Osteoblast (primary cell): ENCODE measurements around the gene CDKN1B. TPM values are rescaled to one million over a fixed set of nuclear protein-coding genes. Genes with fewer than 3 reads are reported as not detected.

Source experiments
- DNase-seq: peaks from one replicate; pipeline ENCODE4 v3.0.0; 2011; ENCODE audit warnings: low spot score, mixed read lengths; ENCODE audit not compliant: insufficient read length; ENCODE audit errors: missing footprints
- H2AFZ ChIP-seq: 2 replicates; pipeline ENCODE4 v1.6.0; 2011; ENCODE audit warnings: mild to moderate bottlenecking, low read length
- H3K27ac ChIP-seq: 2 replicates; pipeline ENCODE4 v1.5.1; 2011; ENCODE audit warnings: mild to moderate bottlenecking, low read depth, low read length, moderate library complexity
- H3K27me3 ChIP-seq: 2 replicates; pipeline ENCODE4 v1.6.0; 2012; ENCODE audit warnings: mild to moderate bottlenecking, control low read depth, inconsistent platforms, low read length, moderate library complexity; ENCODE audit not compliant: insufficient read depth
- H3K36me3 ChIP-seq: 2 replicates; pipeline ENCODE4 v1.5.1; 2011; ENCODE audit warnings: mild to moderate bottlenecking, low read length, control low read depth, moderate library complexity; ENCODE audit not compliant: insufficient read depth
- H3K4me1 ChIP-seq: 2 replicates; pipeline ENCODE4 v1.5.1; 2011; ENCODE audit warnings: mild to moderate bottlenecking, low read length, control low read depth, moderate library complexity; ENCODE audit not compliant: insufficient read depth
- H3K4me2 ChIP-seq: 2 replicates; pipeline ENCODE4 v1.6.0; 2011; ENCODE audit warnings: mild to moderate bottlenecking, low read length; ENCODE audit not compliant: insufficient read depth
- H3K4me3 ChIP-seq: fragments of 200-600 bp; sonication (generic); 3 replicates; pipeline ENCODE4 v1.5.1; 2012; ENCODE audit warnings: mild to moderate bottlenecking, low read length, inconsistent platforms; ENCODE audit not compliant: insufficient read depth
- H3K79me2 ChIP-seq: 2 replicates; pipeline ENCODE4 v1.6.0; 2012; ENCODE audit warnings: mild to moderate bottlenecking, low read length, control low read depth, inconsistent platforms; ENCODE audit not compliant: insufficient read depth
- H3K9me3 ChIP-seq: 2 replicates; pipeline ENCODE4 v1.5.1; 2011; ENCODE audit warnings: low read depth, low read length, control low read depth
- H4K20me1 ChIP-seq: 2 replicates; pipeline ENCODE4 v1.6.0; 2012; ENCODE audit warnings: mild to moderate bottlenecking, low read length, control low read depth; ENCODE audit not compliant: insufficient read depth
- total RNA-seq: library from RNA; depleted of rRNA; stranded (reverse); fragments of >200 nt; gene quantifications from 2 replicates; pipeline ENCODE4 v1.2.3, GENCODE V29; 2012
- TF ChIP-seq, protein P1 (sequence below): IDR thresholded peaks from 2 replicates; pipeline ENCODE4 v1.5.1; 2011; ENCODE audit warnings: mild to moderate bottlenecking, low read depth, low read length, moderate library complexity; ENCODE audit errors: extremely low read depth

CDKN1B gene
- total RNA-seq, 1 donor, result 52.8 TPM

- no peak for DNase-seq
- Histone ChIP-seq H3K4me2 (no peak overlapping the region), H3K4me3 (no peak overlapping the region), H3K36me3 (no peaks in the 10 kb centered on the region), H3K4me1 (peaks cover 13% of the 10 kb centered on the region), H3K79me2 (no peaks in the 10 kb centered on the region), H3K27ac (no peak overlapping the region), H3K9me3 (no peaks in the 10 kb centered on the region), H4K20me1 (no peaks in the 10 kb centered on the region), H3K27me3 (no peaks in the 10 kb centered on the region), H2AFZ (no peak overlapping the region)
- TF ChIP-seq, protein P1, sequence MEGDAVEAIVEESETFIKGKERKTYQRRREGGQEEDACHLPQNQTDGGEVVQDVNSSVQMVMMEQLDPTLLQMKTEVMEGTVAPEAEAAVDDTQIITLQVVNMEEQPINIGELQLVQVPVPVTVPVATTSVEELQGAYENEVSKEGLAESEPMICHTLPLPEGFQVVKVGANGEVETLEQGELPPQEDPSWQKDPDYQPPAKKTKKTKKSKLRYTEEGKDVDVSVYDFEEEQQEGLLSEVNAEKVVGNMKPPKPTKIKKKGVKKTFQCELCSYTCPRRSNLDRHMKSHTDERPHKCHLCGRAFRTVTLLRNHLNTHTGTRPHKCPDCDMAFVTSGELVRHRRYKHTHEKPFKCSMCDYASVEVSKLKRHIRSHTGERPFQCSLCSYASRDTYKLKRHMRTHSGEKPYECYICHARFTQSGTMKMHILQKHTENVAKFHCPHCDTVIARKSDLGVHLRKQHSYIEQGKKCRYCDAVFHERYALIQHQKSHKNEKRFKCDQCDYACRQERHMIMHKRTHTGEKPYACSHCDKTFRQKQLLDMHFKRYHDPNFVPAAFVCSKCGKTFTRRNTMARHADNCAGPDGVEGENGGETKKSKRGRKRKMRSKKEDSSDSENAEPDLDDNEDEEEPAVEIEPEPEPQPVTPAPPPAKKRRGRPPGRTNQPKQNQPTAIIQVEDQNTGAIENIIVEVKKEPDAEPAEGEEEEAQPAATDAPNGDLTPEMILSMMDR, result no peak
These were observed 34.0 kb upstream of the CDKN1B start for GRCh38 chr12:12683136-12683697.

DNA sequence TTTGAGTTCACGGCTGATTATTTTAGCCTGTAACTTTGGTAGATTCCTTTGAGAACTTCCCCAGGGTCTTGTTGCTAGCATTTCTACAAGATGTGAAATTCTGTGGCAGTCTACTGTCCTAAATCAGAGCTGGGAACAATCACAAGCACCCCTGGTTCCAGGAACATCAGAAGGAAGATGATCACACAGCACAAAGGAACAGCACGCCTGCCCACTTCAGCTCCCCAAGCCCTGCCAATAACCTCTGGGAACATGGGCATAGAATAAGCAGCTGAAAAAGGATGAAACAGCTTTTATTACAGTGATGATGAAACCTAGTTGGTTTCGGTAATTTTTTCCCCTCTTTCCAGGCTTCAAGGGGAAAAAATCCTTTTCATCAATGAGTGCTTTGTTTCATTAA is 33.4 kb upstream of the CDKN1B start:
- Histone ChIP-seq H3K27me3 (no peaks in the 10 kb centered on the region), H4K20me1 (no peaks in the 10 kb centered on the region), H3K4me1 (peaks cover 13% of the 10 kb centered on the region), H3K4me2 (no peak overlapping the region), H3K4me3 (no peak overlapping the region), H3K79me2 (no peaks in the 10 kb centered on the region), H3K9me3 (no peaks in the 10 kb centered on the region), H2AFZ (no peak overlapping the region), H3K36me3 (no peaks in the 10 kb centered on the region), H3K27ac (no peak overlapping the region)
- TF ChIP-seq, protein P1, result no peak
- DNase-seq, result no peak

- Histone ChIP-seq H3K4me1 (peaks cover 13% of the 10 kb centered on the region), H3K27me3 (no peaks in the 10 kb centered on the region), H2AFZ (no peak overlapping the region), H3K79me2 (no peaks in the 10 kb centered on the region), H4K20me1 (no peaks in the 10 kb centered on the region), H3K4me2 (no peak overlapping the region), H3K9me3 (no peaks in the 10 kb centered on the region), H3K27ac (no peak overlapping the region), H3K4me3 (no peak overlapping the region), H3K36me3 (no peaks in the 10 kb centered on the region)
- TF ChIP-seq, protein P1, result no peak
- DNase-seq, result peak; percentile 38
These were observed 32.6 kb upstream of the CDKN1B start for GRCh38 chr12:12684375-12685106.

GRCh38 chr12:12685305-12685704 is 31.9 kb upstream of the CDKN1B start:
- no peak overlapping the region for H2AFZ ChIP-seq
- TF ChIP-seq, protein P1, result no peak
- DNase-seq, result no peak

More at GRCh38 chr12:12685305-12685704, 31.9 kb upstream of the CDKN1B start:
- H3K4me2 ChIP-seq, result no peak overlapping the region
- no peaks in the 10 kb centered on the region for H3K36me3 ChIP-seq
- no peaks in the 10 kb centered on the region for H3K9me3 ChIP-seq
- H3K4me3 ChIP-seq, result no peak overlapping the region
- peaks cover 13% of the 10 kb centered on the region for H3K4me1 ChIP-seq
- no peak overlapping the region for H3K27ac ChIP-seq
- no peaks in the 10 kb centered on the region for H4K20me1 ChIP-seq
- no peaks in the 10 kb centered on the region for H3K79me2 ChIP-seq
- no peaks in the 10 kb centered on the region for H3K27me3 ChIP-seq
